A549 (cell line): ENCODE measurements around the gene DSP. TPM values are rescaled to one million over a fixed set of nuclear protein-coding genes. Genes with fewer than 3 reads are reported as not detected.

Experiments used
- ATAC-seq, 2 experiments: fragments of 200-7000 bp in 1 of 2; fragments of >200 bp in 1 of 2; cut with Nextera tagmentation in 1 of 2; cut with Tn5 transposase in 1 of 2; 3 replicates each; pipeline versions ENCODE4 v1.8.0 to v1.9.1; 2018 to 2020; ENCODE audit warnings: mild to moderate bottlenecking in 1 of 2, moderate library complexity in 1 of 2
- CTCF ChIA-PET: fragments of 300-600 bp; sonication (Branson Sonifier 250); formaldehyde crosslinking; extraction: SDS; loops from one replicate; lab custom pipeline; 2021; ENCODE audit warnings: antibody characterized with exemption, inconsistent platforms; lab: Yijun Ruan, JAX
- POLR2A ChIA-PET: fragments of 350-600 bp; formaldehyde crosslinking; extraction: SDS; loops from one replicate; lab custom pipeline; 2021; ENCODE audit warnings: antibody characterized with exemption, inconsistent platforms; lab: Yijun Ruan, JAX
- DNase-seq, 2 experiments: peaks; one replicate each; pipeline versions ENCODE4 v3.0.0 to v3.0.0-alpha.2; 2011 to 2016; ENCODE audit warnings: low read depth in 1 of 2, low spot score in 1 of 2
- FAIRE-seq: peaks from 2 replicates; lab custom pipeline; 2011; peaks lifted over from hg19 to GRCh38; lab: Jason Lieb, UNC
- H3K27ac ChIP-seq, 2 experiments: fragments of >200 bp; sonication (Bioruptor Twin); formaldehyde crosslinking; 3 replicates each; pipeline ENCODE4 v1.5.1; 2016 to 2017
- H3K4me1 ChIP-seq: fragments of >200 bp; sonication (Bioruptor Twin); formaldehyde crosslinking; 3 replicates; pipeline ENCODE4 v1.6.1; 2016
- H3K4me2 ChIP-seq: fragments of >200 bp; sonication (Bioruptor Twin); formaldehyde crosslinking; 3 replicates; pipeline ENCODE4 v1.6.1; 2016
- H3K4me3 ChIP-seq: fragments of >200 bp; sonication (Bioruptor Twin); formaldehyde crosslinking; 3 replicates; pipeline ENCODE4 v1.5.1; 2016
- H3K9me3 ChIP-seq: fragments of >200 bp; sonication (Bioruptor Twin); formaldehyde crosslinking; 3 replicates; pipeline ENCODE4 v1.6.1; 2016
- CBX2 ChIP-seq: fragments of 200-600 bp; sonication (generic); IDR thresholded peaks from 2 replicates; pipeline ENCODE4 v1.6.1; 2016; ENCODE audit warnings: low read depth, mild to moderate bottlenecking, borderline replicate concordance
- CBX8 ChIP-seq: fragments of 200-600 bp; sonication (generic); IDR thresholded peaks from 2 replicates; pipeline ENCODE4 v1.6.1; 2016
- CHD2 ChIP-seq: fragments of 150-350 bp; IDR thresholded peaks from 2 replicates; pipeline ENCODE4 v1.6.1; 2014; ENCODE audit warnings: low read length; ENCODE audit not compliant: partially characterized antibody
- CHD4 ChIP-seq: fragments of 200-600 bp; sonication (generic); IDR thresholded peaks from 2 replicates; pipeline ENCODE4 v1.6.1; 2016; ENCODE audit warnings: antibody characterized with exemption, mild to moderate bottlenecking, borderline replicate concordance
- FOSL2 ChIP-seq, 2 experiments: fragments of 450-650 bp in 1 of 2; fragments of >200 bp in 1 of 2; sonication (Bioruptor Twin) in 1 of 2; formaldehyde crosslinking; IDR thresholded peaks; 2 replicates each; pipeline versions ENCODE4 v1.5.0 to v1.6.1; 2016 to 2020; ENCODE audit warnings: mild to moderate bottlenecking in 1 of 2, moderate library complexity in 1 of 2
- GATA3 ChIP-seq: IDR thresholded peaks from 2 replicates; pipeline ENCODE4 v1.6.1; 2012; ENCODE audit warnings: borderline replicate concordance
- HDAC2 ChIP-seq: fragments of 200-600 bp; sonication (generic); IDR thresholded peaks from 2 replicates; pipeline ENCODE4 v1.6.1; 2016
- HOXA7 ChIP-seq: fragments of 250-450 bp; sonication (Bioruptor Pico); IDR thresholded peaks from 2 replicates; pipeline ENCODE4 v1.5.0; 2020; ENCODE audit warnings: mild to moderate bottlenecking, moderate library complexity
- HOXB13 ChIP-seq: fragments of 250-450 bp; sonication (Bioruptor Pico); IDR thresholded peaks from 2 replicates; pipeline ENCODE4 v1.5.0; 2020; ENCODE audit warnings: low read depth, mild to moderate bottlenecking, moderate library complexity
- JUN ChIP-seq, 2 experiments: fragments of >200 bp; sonication (Bioruptor Twin); formaldehyde crosslinking; IDR thresholded peaks; 2 replicates in 1 of 2; 3 replicates in 1 of 2; pipeline ENCODE4 v1.6.1; 2016 to 2017
- JUNB ChIP-seq: fragments of >200 bp; sonication (Bioruptor Twin); formaldehyde crosslinking; IDR thresholded peaks from 2 replicates; pipeline ENCODE4 v1.6.1; 2016
- KDM1A ChIP-seq: fragments of 200-600 bp; sonication (generic); IDR thresholded peaks from 2 replicates; pipeline ENCODE4 v1.6.1; 2016; ENCODE audit warnings: low read depth, mild to moderate bottlenecking
- MAFK ChIP-seq: fragments of 450-650 bp; IDR thresholded peaks from 2 replicates; pipeline ENCODE4 v1.6.1; 2014; ENCODE audit not compliant: partially characterized antibody
- POLR2A ChIP-seq: IDR thresholded peaks from 2 replicates; pipeline ENCODE4 v1.6.1; 2012; ENCODE audit warnings: mild to moderate bottlenecking, low read length
- POLR2AphosphoS2 ChIP-seq: conservative IDR thresholded peaks from 2 replicates; pipeline ENCODE4 v1.6.1; 2012; ENCODE audit warnings: low read length, improper control_type of control experiment, inconsistent platforms
- RFX5 ChIP-seq: fragments of 450-650 bp; IDR thresholded peaks from 2 replicates; pipeline ENCODE4 v1.7.1; 2014; ENCODE audit warnings: antibody characterized with exemption, mild to moderate bottlenecking, moderate library complexity
- RNF2 ChIP-seq: fragments of 200-600 bp; sonication (generic); IDR thresholded peaks from 2 replicates; pipeline ENCODE4 v1.6.1; 2016; ENCODE audit warnings: low read depth, mild to moderate bottlenecking, antibody characterized with exemption, moderate library complexity, borderline replicate concordance
- SMC3 ChIP-seq: fragments of >200 bp; sonication (Bioruptor Twin); formaldehyde crosslinking; IDR thresholded peaks from 3 replicates; pipeline ENCODE4 v1.6.1; 2018; ENCODE audit warnings: inconsistent platforms
- SREBF2 ChIP-seq: fragments of 450-650 bp; IDR thresholded peaks from 2 replicates; pipeline ENCODE4 v1.6.1; 2014; ENCODE audit warnings: mild to moderate bottlenecking, moderate library complexity
- TP53 ChIP-seq: fragments of 250-450 bp; sonication (Bioruptor Pico); IDR thresholded peaks from 2 replicates; pipeline ENCODE4 v1.5.0; 2021; ENCODE audit warnings: mild to moderate bottlenecking, moderate library complexity
- ZNF302 ChIP-seq: fragments of 250-450 bp; sonication (Bioruptor Pico); IDR thresholded peaks from 2 replicates; pipeline ENCODE4 v1.9.0; 2021; ENCODE audit warnings: inconsistent platforms, mild to moderate bottlenecking, moderate library complexity
- ZSCAN20 ChIP-seq: fragments of 250-450 bp; sonication (Bioruptor Pico); IDR thresholded peaks from 2 replicates; pipeline ENCODE4 v1.8.0; 2022; ENCODE audit warnings: mild to moderate bottlenecking, moderate library complexity
- WGBS: methylation state at CpG from one replicate; pipeline ENCODE4 v1.1.6; 2017; ENCODE audit errors: missing lambda C conversion rate; 5-methylcytosine and 5-hydroxymethylcytosine counted together
- polyA plus RNA-seq, 4 experiments: library from polyadenylated mRNA; depleted of rRNA in 3 of 4; stranded (reverse); fragments of >200 nt; fragmentation: RNase III in 1 of 4; extraction: RNeasy Plus Mini Kit Qiagen cat#74134 plus additional on column Dnase treatment in 1 of 4; gene quantifications; 2 replicates in 3 of 4; 3 replicates in 1 of 4; pipeline ENCODE4 v1.2.3, GENCODE V29; 2011 to 2017
- TF ChIP-seq, protein P1 (sequence below): fragments of 250-450 bp; sonication (Bioruptor Pico); IDR thresholded peaks from 2 replicates; pipeline ENCODE4 v1.5.0; 2021; ENCODE audit warnings: mild to moderate bottlenecking, moderate library complexity, borderline replicate concordance
- TF ChIP-seq, protein P2 (sequence below): IDR thresholded peaks from 2 replicates; pipeline ENCODE4 v1.6.1; 2012

The DSP gene
- polyA plus RNA-seq, 2 of the 4 experiments (the other 2 are of a cell fraction) = 15.2 to 34.1 TPM

DNA sequence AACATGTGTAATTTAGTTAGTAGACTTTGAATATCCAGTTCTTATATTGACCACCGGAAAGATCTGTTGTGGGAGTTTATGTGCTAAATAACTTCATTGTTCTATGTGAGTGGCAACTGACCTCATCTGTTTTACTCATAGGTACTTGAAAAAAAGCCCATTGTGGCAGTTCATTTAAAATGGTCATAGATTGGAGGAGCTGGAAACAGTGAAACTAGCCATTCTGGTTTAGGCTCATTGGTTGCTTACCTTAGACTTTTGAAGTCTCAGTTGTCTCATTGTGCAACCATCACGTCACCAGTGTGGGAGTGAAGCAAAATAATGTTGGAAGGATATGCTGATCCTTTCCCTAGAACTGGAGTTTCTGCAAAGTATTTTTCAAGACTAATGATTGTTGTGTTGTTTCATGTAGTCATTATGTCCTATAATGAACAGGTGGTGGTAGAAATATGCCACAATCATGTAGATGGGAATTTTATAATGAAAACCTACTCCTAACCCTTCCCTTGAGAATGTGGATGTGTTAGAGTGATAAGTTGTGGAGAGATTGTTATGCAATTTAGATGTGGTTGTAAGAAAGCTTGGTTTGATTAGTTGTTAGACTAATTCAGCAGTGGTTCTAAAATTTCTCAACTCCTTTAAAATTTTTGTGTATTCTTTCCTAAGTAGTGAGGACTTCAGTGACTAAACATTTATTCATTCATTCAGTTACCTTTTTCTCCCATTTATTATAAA, 18.3 kb downstream of the DSP start:
- ATAC-seq (no peak), FAIRE-seq (no peak), DNase-seq (no peak)
- CTCF ChIA-PET = interaction anchor here (0.6 to 1.0 kb wide), 2 partner anchors 52 to 134 kb away, joined by 3 to 4 read pairs; no protein-coding TSS in a partner anchor
- Histone ChIP-seq H3K9me3 (no peaks in the 10 kb centered on the region), H3K4me3 (no peak overlapping the region), H3K4me2 (no peak overlapping the region), H3K27ac (no peak overlapping the region), H3K4me1 (no peaks in the 10 kb centered on the region)
- POLR2A ChIA-PET = no interaction called here
- WGBS = 93% methylated on average over 2 of the region's 2 CpGs
- TF ChIP-seq HOXB13 (CRISPR knock-in tag) (no peak), SMC3 (no peak), CBX8 (no peak), FOSL2 (IDR thresholded peaks at IDR 0.05) (no peak), FOSL2 (CRISPR knock-in tag; IDR thresholded peaks at IDR 0.05) (no peak), POLR2AphosphoS2 (no peak), CHD2 (no peak), CHD4 (no peak), GATA3 (no peak), POLR2A (no peak), JUN (IDR thresholded peaks at IDR 0.05) (no peak), HOXA7 (no peak), HDAC2 (no peak)
- TF ChIP-seq, protein P1, sequence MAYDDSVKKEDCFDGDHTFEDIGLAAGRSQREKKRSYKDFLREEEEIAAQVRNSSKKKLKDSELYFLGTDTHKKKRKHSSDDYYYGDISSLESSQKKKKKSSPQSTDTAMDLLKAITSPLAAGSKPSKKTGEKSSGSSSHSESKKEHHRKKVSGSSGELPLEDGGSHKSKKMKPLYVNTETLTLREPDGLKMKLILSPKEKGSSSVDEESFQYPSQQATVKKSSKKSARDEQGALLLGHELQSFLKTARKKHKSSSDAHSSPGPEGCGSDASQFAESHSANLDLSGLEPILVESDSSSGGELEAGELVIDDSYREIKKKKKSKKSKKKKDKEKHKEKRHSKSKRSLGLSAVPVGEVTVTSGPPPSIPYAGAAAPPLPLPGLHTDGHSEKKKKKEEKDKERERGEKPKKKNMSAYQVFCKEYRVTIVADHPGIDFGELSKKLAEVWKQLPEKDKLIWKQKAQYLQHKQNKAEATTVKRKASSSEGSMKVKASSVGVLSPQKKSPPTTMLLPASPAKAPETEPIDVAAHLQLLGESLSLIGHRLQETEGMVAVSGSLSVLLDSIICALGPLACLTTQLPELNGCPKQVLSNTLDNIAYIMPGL (CRISPR knock-in tag) = no peak
- TF ChIP-seq, all 56 proteins: peak for 0

DNA sequence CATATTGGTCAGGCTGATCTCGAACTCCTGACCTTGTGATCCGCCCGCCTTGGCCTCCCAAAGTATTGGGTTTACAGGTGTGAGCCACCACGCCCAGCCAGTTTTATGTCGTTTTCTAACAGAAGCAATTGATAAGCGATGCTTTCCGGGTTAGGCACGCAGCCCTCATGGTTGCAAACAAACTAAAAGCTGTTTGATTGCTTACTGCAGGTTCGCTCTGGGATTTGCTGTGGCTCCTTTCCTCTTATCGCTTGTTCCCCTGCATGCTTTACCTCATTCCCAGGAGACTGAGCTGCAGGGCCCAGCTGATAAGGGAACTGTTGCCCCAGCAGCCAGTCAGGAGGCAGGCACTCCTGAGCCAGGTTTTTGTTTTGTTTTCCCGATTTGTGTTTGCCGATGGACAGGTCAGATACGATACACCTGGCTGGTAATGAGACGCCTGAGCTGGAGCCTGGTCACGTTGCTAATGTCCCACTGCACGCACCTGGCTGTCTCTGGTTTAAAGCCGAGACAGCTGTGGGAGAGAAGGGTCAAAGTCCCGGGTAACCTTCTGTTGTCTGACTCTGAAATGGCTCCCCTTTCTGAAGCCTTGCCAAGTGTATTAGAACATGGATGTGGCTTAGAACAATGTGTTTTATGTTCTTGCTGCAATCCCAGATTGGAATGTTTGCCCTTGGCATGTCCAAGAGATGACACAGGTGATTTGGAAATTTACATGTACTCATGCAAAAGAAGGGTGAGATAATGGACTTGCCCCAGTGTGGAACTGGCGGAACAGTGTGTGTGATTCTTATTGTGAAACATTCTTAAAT, 19.9 kb downstream of the DSP start:
- no peak for ATAC-seq
- no peak for DNase-seq

DNA sequence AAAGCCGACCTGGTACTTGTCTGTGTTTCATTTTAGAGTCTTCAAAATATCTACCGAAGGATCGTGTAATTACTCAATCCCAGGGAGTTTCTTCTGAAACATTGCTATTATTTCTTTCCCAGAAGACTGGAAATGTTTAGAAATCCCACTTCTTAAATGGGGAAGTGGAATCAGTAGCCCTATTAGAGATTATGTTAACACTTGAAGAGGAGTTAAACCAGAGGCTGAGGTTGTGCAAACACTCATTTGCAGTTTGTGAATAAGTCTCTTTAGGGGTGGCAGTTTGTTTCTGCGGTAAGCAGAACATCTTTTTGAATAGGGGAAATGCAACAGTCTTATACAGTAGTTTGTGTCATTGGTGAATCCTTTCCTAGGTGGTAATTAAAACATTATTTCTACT, 21.3 kb downstream of the DSP start:
- Histone ChIP-seq H3K4me1 (no peaks in the 10 kb centered on the region), H3K4me3 (no peak overlapping the region), H3K27ac (no peak overlapping the region), H3K9me3 (no peaks in the 10 kb centered on the region), H3K4me2 (no peak overlapping the region)
- no peak for FAIRE-seq
- ATAC-seq = no peak
- TF ChIP-seq RNF2 (no peak), SREBF2 (no peak), MAFK (no peak), CBX2 (no peak), KDM1A (no peak)
- DNase-seq = no peak
- CTCF ChIA-PET = interaction anchor here (0.6 kb wide), 1 partner anchor 259 kb away, joined by 3 read pairs; no protein-coding TSS in a partner anchor
- 97% methylated on average over 4 of the region's 4 CpGs for WGBS
- POLR2A ChIA-PET = no interaction called here

More for the DNA sequence above, 19.9 kb downstream of the DSP start:
- TF ChIP-seq RFX5 (no peak), ZNF302 (CRISPR knock-in tag) (no peak), ZSCAN20 (CRISPR knock-in tag) (no peak), TP53 (CRISPR knock-in tag) (no peak), KDM1A (no peak), JUNB (no peak), GATA3 (no peak)
- TF ChIP-seq, protein P2, sequence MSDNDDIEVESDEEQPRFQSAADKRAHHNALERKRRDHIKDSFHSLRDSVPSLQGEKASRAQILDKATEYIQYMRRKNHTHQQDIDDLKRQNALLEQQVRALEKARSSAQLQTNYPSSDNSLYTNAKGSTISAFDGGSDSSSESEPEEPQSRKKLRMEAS = no peak
- Histone ChIP-seq H3K4me2 (no peak overlapping the region), H3K9me3 (no peaks in the 10 kb centered on the region), H3K27ac (no peak overlapping the region), H3K4me3 (no peak overlapping the region), H3K4me1 (no peaks in the 10 kb centered on the region)
- FAIRE-seq = no peak
- CTCF ChIA-PET = no interaction called here
- WGBS = 95% methylated on average over 18 of the region's 19 CpGs
- POLR2A ChIA-PET = no interaction called here
